NCI-H2081 treated with DMSO at 0.1 percent for 48 hours (cell line): ENCODE measurements around the gene POT1.
A peak's percentile ranks its signal among the peaks of the same experiment; 100 is the strongest.

ENCODE experiments used
- DNase-seq: peaks from one replicate; lab custom pipeline; 2025; lab: John Stamatoyannopoulos, UW

The POT1 gene

DNA sequence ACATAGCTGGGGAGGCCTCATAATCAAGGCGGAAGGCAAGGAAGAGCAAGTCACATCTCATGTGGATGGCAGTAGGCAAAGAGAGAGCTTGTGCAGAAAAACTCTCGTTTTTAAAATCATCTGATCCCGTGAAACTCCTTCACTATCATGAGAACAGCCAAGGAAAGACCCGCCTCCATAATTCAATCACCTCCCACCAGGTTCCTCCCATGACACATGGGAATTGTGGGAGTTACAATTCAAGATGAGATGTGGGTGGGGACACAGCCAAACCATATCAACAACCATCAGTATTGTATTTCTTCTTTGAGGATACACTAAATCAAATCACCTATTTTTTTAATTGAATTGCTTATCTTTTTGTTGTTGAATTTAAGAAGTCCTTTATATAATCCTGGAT is 16.7 kb downstream of the POT1 start:
- DNase-seq = no peak

DNA sequence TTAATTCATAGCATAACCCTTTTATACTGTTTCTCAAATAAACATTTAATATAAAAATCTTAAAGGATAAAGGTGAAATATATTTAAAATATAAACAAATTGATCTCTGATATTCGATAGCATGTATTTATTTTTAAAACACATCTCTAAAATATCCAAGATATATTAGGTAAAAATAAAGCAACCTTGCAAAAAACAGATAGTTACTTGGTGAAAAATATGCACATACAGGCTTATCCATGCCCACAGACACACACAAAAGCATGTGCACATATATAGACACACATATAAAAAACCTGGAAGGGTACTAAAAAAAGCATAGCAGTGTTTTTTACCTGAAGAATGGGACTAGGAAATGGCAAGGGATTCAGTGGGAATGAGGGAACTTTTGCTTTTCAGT is 19.8 kb downstream of the POT1 start:
- no peak for DNase-seq

- DNase-seq = no peak
Measured at GRCh38 chr7:124908259-124908658, 21.4 kb downstream of the POT1 start.

GRCh38 chr7:124907490-124907889 is 22.1 kb downstream of the POT1 start:
- no peak for DNase-seq

- no peak for DNase-seq
Measured at GRCh38 chr7:124898531-124898930, 31.1 kb downstream of the POT1 start.

GRCh38 chr7:124896001-124896400 is 33.6 kb downstream of the POT1 start:
- no peak for DNase-seq

- DNase-seq = no peak
Measured at GRCh38 chr7:124893140-124893827, 36.3 kb downstream of the POT1 start.

DNA sequence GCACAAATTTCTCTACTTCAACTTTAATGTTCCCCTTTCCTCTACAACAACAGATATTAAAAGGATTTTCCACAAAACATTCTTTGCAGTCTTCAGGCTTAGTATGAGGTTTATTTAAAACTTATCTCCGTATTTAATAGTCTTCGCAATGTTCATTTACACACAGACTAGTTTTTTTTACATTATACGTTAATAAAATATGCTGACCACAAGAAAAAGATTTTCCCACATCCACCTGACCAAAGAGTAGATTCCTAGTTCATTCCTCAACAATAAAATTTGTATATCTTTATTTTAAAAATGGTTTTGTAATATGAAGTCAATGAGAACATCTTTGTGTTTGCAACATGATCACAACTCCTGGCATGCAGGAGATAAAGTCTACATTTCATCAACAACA is 42.4 kb downstream of the POT1 start:
- no peak for DNase-seq

- DNase-seq = no peak
Measured at GRCh38 chr7:124881981-124882380, 47.6 kb downstream of the POT1 start.

- no peak for DNase-seq
Measured at GRCh38 chr7:124879771-124880170, 49.9 kb downstream of the POT1 start.

- DNase-seq = no peak
Measured at GRCh38 chr7:124879103-124879502, 50.5 kb downstream of the POT1 start.

GRCh38 chr7:124874644-124875163 is 54.9 kb downstream of the POT1 start:
- no peak for DNase-seq

GRCh38 chr7:124857672-124858235 is 71.9 kb downstream of the POT1 start:
- no peak for DNase-seq

DNA sequence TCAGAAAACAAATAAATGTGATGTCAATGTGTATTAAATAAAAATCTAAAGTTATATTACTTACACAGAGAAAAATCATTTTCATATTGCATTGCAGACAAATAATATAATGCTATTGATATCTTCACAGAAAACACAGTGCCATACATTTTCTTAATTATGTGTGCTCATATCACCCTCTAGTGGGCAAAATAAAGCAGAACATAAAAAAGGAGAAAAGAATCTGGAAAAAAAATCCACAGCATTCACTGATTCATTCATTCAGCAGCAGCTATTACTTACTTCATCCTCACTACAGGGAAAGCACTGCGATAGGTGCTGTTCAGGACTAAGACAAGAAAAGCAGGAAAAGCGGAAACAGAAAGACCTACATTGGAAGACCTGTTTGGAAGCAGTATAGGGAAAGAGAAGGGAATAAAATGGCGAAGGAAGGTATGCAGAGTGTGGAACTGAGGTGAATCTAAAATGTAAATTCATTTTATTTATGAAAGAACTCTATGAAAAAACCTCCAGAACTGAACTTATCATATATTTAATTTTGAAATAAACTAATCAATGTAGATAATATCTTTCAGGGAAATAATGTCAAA is 73.2 kb downstream of the POT1 start:
- peak; percentile 31 for DNase-seq

GRCh38 chr7:124843336-124843735 is 86.3 kb downstream of the POT1 start:
- no peak for DNase-seq

- no peak for DNase-seq
Measured at GRCh38 chr7:124840435-124840834, 89.2 kb downstream of the POT1 start.

DNA sequence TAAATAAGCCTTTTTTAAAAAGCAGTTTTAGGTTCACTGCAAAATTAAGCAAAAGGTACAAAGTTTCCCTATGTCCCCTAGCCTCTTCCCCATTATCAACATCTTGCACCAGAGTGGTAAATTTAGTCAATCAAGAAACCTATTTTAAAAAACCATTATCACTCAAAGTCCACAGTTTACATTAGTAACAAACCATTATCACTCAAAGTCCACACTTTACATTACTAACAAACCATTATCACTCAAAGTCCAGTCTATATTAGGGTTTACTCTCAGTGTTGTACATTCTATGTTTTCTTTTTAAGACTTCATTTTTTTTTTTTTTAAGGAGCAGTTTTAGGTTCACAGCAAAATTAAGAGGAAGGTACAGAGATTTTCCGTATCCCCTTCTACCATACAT is 89.9 kb downstream of the POT1 start:
- DNase-seq = no peak

- no peak for DNase-seq
Measured at GRCh38 chr7:124836173-124836572, 93.5 kb downstream of the POT1 start.

GRCh38 chr7:124818807-124819206 is 110.8 kb downstream of the POT1 start:
- DNase-seq = no peak

DNA sequence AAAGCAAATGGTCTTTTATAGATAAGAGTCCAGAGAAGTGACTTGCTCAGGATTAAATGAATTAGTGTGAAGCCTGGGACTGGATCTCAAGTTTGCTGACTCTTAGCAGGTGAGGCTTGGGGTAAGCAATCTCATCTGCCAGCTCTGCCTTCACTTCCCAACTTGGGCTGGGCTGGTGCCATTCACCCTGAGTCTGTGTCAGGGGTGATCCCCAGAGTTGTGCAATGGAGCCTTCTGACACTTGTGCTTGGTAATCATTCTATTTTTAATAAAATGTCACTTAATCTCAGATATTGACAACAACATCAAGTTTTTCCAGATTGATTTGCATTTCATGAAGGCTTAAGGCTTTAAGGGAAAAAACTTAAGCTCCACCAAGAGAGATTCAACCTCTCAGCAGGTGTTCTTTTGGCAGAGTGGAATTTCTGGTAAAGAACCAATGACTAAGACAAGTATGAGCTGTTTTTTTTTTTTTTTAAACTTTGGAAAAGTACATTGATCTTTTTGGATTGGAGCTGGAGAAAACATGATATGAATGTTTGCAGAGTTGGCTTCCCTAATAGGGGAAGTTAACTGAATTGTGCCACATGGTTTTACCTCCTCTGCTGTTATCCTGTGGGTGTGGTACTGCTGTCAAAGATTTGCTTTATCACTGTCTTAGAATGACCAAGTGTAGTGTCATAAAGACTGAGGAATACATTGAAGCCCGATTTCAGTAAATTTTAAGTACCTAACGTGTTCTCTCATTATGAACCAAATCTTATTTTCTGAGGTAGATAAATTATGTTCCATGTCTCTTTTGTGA is 115.4 kb downstream of the POT1 start:
- DNase-seq = no peak

- no peak for DNase-seq
Measured at GRCh38 chr7:124812764-124813163, 116.9 kb downstream of the POT1 start.

GRCh38 chr7:124811341-124811740 is 118.3 kb downstream of the POT1 start:
- DNase-seq = no peak

DNA sequence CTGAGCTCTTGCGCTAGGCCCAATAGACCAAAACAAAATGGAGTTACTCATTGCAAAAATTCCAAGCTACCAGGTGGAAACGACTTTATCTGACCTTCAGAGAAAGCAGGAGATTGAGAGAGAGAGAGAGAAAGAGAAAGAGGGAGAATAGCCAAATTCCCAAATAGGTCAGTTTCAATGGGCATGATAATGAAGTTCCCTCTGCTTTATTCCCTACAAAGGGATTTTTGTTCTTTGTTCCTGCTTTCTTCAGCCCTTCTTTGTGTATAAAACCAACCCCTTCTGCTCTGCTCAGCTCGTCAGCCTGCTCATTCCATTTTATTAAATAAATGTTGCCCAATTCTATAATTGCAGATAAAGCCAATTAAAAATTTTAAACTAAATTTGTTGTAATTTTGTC is 119.0 kb downstream of the POT1 start:
- no peak for DNase-seq
